Memory B cell (primary cell): ENCODE measurements around the gene HNRNPM.
"Not testable (repeated sequence)": the region's sequence is repeated elsewhere in the genome, so short reads cannot be mapped to it uniquely, and the experiment has no call there.

ENCODE experiments used
- ATAC-seq: fragments of 150-1000 bp; cut with Tn5 transposase; 2 replicates; pipeline ENCODE4 v1.10.0; 2021; ENCODE audit warnings: low read depth, mild to moderate bottlenecking, moderate library complexity
- DNase-seq, 2 donors: peaks; one replicate each; pipeline ENCODE4 v3.0.0; 2022; ENCODE audit warnings: low spot score in 2 of 2
- H3K27ac Mint-ChIP-seq: one replicate; pipeline ENCODE4 v1.8.0; 2022; ENCODE audit warnings: mild to moderate bottlenecking, moderate library complexity, mixed read lengths
- H3K27me3 Mint-ChIP-seq: one replicate; pipeline ENCODE4 v1.8.0; 2022; ENCODE audit warnings: mixed read lengths
- H3K36me3 Mint-ChIP-seq: one replicate; pipeline ENCODE4 v1.8.0; 2022; ENCODE audit warnings: mild to moderate bottlenecking, mixed read lengths
- H3K4me1 Mint-ChIP-seq: one replicate; pipeline ENCODE4 v1.8.0; 2022; ENCODE audit warnings: mixed read lengths
- H3K4me3 Mint-ChIP-seq: one replicate; pipeline ENCODE4 v1.8.0; 2022; ENCODE audit warnings: mild to moderate bottlenecking, moderate library complexity, mixed read lengths
- H3K9me3 Mint-ChIP-seq: one replicate; pipeline ENCODE4 v1.8.0; 2022; ENCODE audit warnings: mixed read lengths

The HNRNPM gene

GRCh38 chr19:8511573-8512101 is 66.9 kb downstream of the HNRNPM start:
- no peaks in the 10 kb centered on the region for H3K36me3 Mint-ChIP-seq
- no peaks in the 10 kb centered on the region for H3K9me3 Mint-ChIP-seq
- no peak for DNase-seq
- H3K4me1 Mint-ChIP-seq = peaks cover 15% of the 10 kb centered on the region
- H3K27me3 Mint-ChIP-seq = no peaks in the 10 kb centered on the region
- no peak for ATAC-seq
- no peak overlapping the region for H3K4me3 Mint-ChIP-seq
- no peak overlapping the region for H3K27ac Mint-ChIP-seq

GRCh38 chr19:8512115-8512967 is 67.6 kb downstream of the HNRNPM start:
- no peaks in the 10 kb centered on the region for H3K36me3 Mint-ChIP-seq
- H3K4me3 Mint-ChIP-seq = peak overlapping the region; percentile 24
- no peaks in the 10 kb centered on the region for H3K9me3 Mint-ChIP-seq
- DNase-seq (no peak), ATAC-seq (no peak)
- H3K27ac Mint-ChIP-seq = no peak overlapping the region
- no peaks in the 10 kb centered on the region for H3K27me3 Mint-ChIP-seq
- peaks cover 17% of the 10 kb centered on the region for H3K4me1 Mint-ChIP-seq

- Mint-ChIP-seq H3K4me3 (peak overlapping the region; percentile 99), H3K9me3 (no peaks in the 10 kb centered on the region), H3K4me1 (peaks cover 23% of the 10 kb centered on the region), H3K27ac (peak overlapping the region; percentile 100), H3K27me3 (no peaks in the 10 kb centered on the region), H3K36me3 (no peaks in the 10 kb centered on the region)
- ATAC-seq (no peak), DNase-seq (no peak)
Observed at GRCh38 chr19:8513036-8513686, 68.4 kb downstream of the HNRNPM start.

GRCh38 chr19:8513687-8514504 is 69.1 kb downstream of the HNRNPM start, which contains the start of gene ZNF414:
Gene ZNF414 (minus strand): TSS chr19:8514167. CDS start chr19:8514046, 121 bp downstream.
- no peaks in the 10 kb centered on the region for H3K36me3 Mint-ChIP-seq
- H3K4me1 Mint-ChIP-seq = peaks cover 24% of the 10 kb centered on the region
- ATAC-seq (peak; percentile 88), DNase-seq (peak; percentile 98 to 99)
- H3K4me3 Mint-ChIP-seq = peak within 1 kb of the TSS; percentile 99
- no peaks in the 10 kb centered on the region for H3K9me3 Mint-ChIP-seq
- H3K27ac Mint-ChIP-seq = peak within 1 kb of the TSS; percentile 100
- no peaks in the 10 kb centered on the region for H3K27me3 Mint-ChIP-seq

- not testable (repeated sequence) for ATAC-seq, DNase-seq, H3K9me3 Mint-ChIP-seq, H3K27me3 Mint-ChIP-seq, H3K36me3 Mint-ChIP-seq
- peak overlapping the region; percentile 99 for H3K4me3 Mint-ChIP-seq
- peak overlapping the region; percentile 100 for H3K27ac Mint-ChIP-seq
- H3K4me1 Mint-ChIP-seq = peaks cover 24% of the 10 kb centered on the region
Observed at GRCh38 chr19:8514505-8515009, 69.8 kb downstream of the HNRNPM start.

- H3K9me3 Mint-ChIP-seq = no peaks in the 10 kb centered on the region
- peaks cover 24% of the 10 kb centered on the region for H3K4me1 Mint-ChIP-seq
- peak overlapping the region; percentile 27 for H3K4me3 Mint-ChIP-seq
- no peak overlapping the region for H3K27ac Mint-ChIP-seq
- ATAC-seq (no peak), DNase-seq (no peak)
- H3K36me3 Mint-ChIP-seq = no peaks in the 10 kb centered on the region
- H3K27me3 Mint-ChIP-seq = no peaks in the 10 kb centered on the region
Observed at GRCh38 chr19:8515317-8515716, 70.5 kb downstream of the HNRNPM start.

- DNase-seq = no peak
- peak overlapping the region; percentile 78 for H3K27ac Mint-ChIP-seq
- no peaks in the 10 kb centered on the region for H3K27me3 Mint-ChIP-seq
- H3K36me3 Mint-ChIP-seq = peaks cover 8% of the 10 kb centered on the region
- peaks cover 22% of the 10 kb centered on the region for H3K4me1 Mint-ChIP-seq
- H3K9me3 Mint-ChIP-seq = no peaks in the 10 kb centered on the region
- no peak for ATAC-seq
- peak overlapping the region; percentile 63 for H3K4me3 Mint-ChIP-seq
Observed at GRCh38 chr19:8517551-8518442, 73.0 kb downstream of the HNRNPM start.

DNA sequence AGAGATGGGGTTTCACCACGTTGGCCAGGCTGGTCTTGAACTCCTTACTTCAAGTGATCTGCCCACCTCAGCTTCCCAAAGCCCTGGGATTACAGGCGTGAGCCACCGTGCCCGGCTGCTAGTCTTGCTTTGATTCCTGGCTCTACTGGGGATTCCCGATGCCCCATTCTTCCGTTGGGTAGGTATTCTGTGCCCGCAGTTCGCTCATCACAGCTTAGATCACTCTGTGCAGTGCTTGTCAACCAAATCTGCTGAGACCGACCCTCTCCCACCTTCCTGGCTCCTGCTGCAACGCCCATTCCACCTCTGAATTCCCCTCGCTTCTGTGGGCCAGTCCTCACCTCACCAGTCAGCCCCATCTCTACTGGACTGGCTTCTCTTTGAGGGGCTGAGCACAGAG is 73.8 kb downstream of the HNRNPM start:
- no peaks in the 10 kb centered on the region for H3K9me3 Mint-ChIP-seq
- no peak for DNase-seq
- H3K27ac Mint-ChIP-seq = no peak overlapping the region
- ATAC-seq = no peak
- peak overlapping the region; percentile 5 for H3K4me3 Mint-ChIP-seq
- H3K27me3 Mint-ChIP-seq = no peaks in the 10 kb centered on the region
- H3K36me3 Mint-ChIP-seq = peaks cover 8% of the 10 kb centered on the region
- peaks cover 18% of the 10 kb centered on the region for H3K4me1 Mint-ChIP-seq

DNA sequence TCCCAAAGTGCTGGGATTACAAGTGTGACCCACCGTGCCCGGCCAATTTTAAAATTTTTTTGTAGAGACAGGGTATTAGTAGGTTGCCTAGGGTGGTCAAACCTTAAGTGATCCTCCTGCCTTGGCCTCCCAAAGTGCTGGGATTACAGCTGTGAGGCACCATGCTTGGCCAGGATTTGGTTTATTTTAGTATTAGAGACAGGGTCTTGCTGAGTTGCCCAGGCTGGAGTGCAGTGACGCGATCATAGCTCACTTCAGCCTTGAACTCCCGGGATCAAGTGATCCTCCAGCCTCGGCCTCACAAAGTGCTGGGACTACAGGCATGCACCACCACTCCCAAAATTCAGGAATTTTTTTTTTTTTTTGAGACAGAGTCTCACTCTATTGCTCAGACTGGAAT is 74.6 kb downstream of the HNRNPM start:
- ATAC-seq (no peak), DNase-seq (no peak)
- no peak overlapping the region for H3K4me3 Mint-ChIP-seq
- no peak overlapping the region for H3K27ac Mint-ChIP-seq
- H3K27me3 Mint-ChIP-seq = no peaks in the 10 kb centered on the region
- H3K36me3 Mint-ChIP-seq = peaks cover 8% of the 10 kb centered on the region
- H3K4me1 Mint-ChIP-seq = peaks cover 14% of the 10 kb centered on the region
- no peaks in the 10 kb centered on the region for H3K9me3 Mint-ChIP-seq

DNA sequence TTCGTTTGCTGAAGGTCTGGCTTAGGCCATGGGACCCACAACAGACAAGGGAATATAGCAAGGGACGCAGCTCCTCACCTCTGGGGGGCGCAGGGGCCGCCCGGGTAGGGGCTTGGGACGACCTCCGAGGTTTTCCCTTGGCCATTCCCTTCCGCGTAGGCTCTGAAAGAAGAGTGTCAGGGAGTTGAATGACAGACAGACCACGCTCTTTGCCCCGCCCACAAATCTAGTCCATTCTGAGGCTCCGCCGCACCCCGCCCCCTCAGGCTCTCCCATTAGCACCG is 80.6 kb downstream of the HNRNPM start:
- Mint-ChIP-seq H3K27me3 (no peaks in the 10 kb centered on the region), H3K4me3 (no peak overlapping the region), H3K27ac (no peak overlapping the region), H3K36me3 (peaks cover 38% of the 10 kb centered on the region), H3K9me3 (no peaks in the 10 kb centered on the region), H3K4me1 (no peaks in the 10 kb centered on the region)
- DNase-seq (no peak), ATAC-seq (no peak)

DNA sequence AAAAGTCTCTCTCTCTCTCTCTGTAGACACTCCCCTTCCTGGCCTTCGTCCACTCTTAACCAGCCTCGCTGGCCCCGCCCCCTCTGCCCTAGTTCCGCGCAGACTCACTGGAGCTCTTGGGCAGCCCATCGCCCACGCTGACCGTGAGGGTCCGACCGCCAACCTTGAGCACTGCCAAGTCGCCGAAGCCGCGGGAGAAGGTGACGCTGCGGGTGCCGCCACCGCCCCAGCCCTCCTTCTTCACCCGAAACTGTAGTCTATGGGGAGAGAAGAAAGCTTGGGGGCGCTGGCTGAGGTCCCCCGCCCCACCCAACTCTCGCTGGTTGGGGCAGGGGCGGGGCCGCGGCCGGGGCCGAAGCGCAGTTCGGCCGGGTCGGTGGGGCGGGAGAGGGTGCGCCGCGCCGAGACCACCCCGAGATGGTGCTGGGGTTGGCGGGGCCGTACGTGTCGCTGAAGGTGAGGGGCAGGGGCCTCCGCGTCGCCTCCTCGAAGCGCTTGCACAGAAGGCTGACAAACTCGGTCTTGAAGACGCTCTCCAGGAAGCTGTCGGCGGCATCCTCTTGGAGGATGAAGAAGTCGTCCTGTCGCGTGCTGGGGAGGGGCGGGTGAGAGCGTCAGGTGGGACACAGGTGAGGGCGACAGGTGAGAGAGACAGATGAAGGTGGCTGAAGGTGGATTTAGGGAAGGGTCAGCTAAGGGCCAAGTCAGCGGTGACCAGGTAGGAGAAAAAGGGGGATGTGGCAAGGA is 81.7 kb downstream of the HNRNPM start:
- H3K36me3 Mint-ChIP-seq = peaks cover 37% of the 10 kb centered on the region
- H3K27ac Mint-ChIP-seq = no peak overlapping the region
- DNase-seq = no peak
- no peak for ATAC-seq
- no peaks in the 10 kb centered on the region for H3K27me3 Mint-ChIP-seq
- no peaks in the 10 kb centered on the region for H3K9me3 Mint-ChIP-seq
- H3K4me3 Mint-ChIP-seq = no peak overlapping the region
- no peaks in the 10 kb centered on the region for H3K4me1 Mint-ChIP-seq

GRCh38 chr19:8528500-8528899 is 83.7 kb downstream of the HNRNPM start:
- H3K27ac Mint-ChIP-seq = peak overlapping the region; percentile 61
- ATAC-seq (no peak), DNase-seq (no peak)
- H3K9me3 Mint-ChIP-seq = no peaks in the 10 kb centered on the region
- H3K36me3 Mint-ChIP-seq = peaks cover 43% of the 10 kb centered on the region
- no peaks in the 10 kb centered on the region for H3K4me1 Mint-ChIP-seq
- H3K27me3 Mint-ChIP-seq = no peaks in the 10 kb centered on the region
- H3K4me3 Mint-ChIP-seq = no peak overlapping the region
